Activated gamma-delta T cell treated with anti-CD3 and anti-CD28 coated beads, Interleukin-2, amount 50 U/mL, for 16 hours (primary cell): ENCODE results near the gene TNIK.

ENCODE experiments used
- DNase-seq: peaks from one replicate; pipeline ENCODE4 v3.0.0-alpha.2; 2020; ENCODE audit warnings: low read depth

TNIK gene

DNA sequence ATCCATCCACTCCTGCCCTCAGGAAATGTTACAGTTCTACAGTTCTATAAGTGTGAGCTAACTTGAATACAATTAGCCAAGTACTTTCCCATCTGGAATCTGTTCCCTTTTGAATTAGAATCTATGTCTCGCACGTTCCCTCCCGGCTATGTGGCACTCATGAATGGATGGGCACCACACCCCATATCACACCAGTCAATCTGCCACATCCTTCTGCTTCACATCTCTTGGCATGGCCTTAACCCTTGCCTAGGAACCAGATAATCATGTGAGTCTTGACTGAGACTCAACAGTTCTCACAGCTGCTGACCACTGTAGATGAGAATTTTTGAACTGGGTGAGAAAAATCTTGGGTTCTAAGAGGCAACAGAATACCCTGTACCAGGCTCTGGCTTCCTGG lies 180.2 kb downstream of the TNIK start:
- DNase-seq: no peak

DNA sequence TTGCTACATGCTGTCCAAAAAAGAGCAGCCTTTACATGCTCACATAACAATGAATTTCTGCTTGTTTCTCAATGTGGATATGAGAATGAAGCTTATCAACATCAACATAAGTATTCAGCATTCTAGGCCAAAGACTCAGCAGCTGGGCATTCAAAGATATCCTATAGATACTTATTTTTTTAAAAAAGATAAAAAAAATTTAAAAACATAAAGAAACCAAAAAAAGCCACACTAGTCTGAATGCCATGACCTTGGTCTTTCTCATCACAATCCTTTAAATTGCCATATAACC lies 182.0 kb downstream of the TNIK start:
- DNase-seq: no peak

DNA sequence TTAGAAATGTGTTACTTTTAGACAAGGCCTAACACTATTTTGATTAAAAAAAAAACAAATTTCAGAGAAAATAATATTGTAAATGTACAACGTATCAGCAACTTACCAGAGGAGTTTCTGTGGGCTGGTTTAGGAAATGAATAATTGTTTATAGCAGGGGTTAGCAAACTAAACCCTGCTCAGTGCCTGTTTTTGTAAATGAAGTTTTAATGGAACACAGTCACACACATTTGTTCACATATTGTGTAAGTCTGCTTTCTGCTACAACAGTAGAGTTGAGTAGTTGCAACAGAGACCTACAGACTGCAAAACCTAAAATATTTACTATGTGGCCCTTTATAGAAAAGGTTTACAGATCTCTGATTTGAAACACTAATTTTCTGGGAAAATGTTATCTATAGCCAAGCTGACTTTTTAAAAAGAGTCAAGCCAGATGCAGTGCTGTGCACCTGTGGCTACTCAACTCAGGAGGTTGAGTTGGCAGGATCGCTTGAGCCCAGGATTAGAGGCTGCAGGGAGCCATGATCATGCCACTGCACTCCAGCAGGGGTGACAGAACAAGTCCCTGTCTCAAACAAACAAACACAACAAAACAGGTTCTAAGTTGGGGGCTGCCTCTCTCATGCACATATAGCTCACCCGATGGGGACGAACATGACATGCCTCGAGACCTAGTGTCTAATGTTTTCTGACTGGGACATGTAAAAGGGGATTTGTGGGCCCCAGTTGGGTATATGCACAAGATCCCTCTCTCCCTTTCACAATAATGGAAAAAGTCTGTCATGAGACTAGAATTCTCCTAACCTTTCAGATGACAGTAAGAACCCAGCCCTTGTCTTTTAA lies 182.5 kb downstream of the TNIK start:
- no peak for DNase-seq

DNA sequence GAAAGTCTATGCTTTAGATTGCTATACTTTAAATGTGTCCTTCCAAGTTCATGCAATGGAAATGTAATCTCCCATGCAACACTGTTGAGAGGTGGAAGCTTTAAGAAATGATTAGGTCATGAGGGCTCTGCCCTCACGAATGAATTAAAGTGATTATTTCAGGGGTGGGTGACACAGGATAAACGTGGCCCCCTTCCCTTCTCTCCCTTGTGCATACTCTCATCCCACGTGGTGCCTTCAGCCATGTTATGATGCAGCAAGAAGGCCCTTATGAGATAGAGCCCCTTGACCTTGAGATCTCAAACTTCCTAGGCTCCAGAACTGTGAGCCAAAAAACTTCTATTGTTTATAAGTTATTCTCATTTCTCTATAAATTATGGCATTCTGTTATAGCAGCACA lies 183.3 kb downstream of the TNIK start:
- DNase-seq: no peak

DNA sequence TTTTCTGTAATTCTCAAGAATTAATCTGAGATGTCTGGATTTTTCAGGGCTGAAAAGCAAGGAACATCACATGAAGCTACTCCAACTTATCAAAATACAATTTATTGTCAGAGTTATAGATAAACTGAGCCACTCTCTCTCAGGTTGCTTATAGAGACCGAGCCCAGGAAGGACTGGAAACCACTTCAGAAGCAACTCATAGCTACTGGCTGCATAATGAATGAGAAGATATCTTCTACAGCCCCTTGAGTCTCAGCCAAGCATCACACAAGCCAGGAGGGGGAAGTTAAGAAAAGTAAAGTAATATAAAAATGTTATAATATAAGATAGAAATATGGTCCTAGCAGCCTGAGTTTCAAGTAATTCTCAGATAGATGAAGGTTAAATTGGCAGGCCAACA lies 186.0 kb downstream of the TNIK start:
- no peak for DNase-seq

DNA sequence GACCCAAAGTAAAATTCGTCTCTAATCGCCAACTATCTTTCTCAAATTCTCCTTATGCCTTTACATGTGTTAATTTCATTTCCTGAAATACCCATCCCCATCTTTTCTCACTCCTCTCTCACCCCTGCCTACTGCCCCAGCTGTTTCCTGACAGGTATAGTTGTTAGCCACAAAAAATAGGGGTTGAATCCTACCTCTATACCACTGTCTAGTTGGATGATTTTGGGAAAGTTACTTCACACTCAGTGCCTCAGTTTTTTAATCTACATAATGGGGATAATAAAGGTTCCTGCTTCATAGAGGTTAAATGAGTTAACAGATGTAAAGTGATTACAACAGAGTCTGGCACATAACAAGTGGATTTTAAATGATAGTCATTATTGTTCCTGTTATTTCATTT lies 189.7 kb downstream of the TNIK start:
- DNase-seq: no peak

DNA sequence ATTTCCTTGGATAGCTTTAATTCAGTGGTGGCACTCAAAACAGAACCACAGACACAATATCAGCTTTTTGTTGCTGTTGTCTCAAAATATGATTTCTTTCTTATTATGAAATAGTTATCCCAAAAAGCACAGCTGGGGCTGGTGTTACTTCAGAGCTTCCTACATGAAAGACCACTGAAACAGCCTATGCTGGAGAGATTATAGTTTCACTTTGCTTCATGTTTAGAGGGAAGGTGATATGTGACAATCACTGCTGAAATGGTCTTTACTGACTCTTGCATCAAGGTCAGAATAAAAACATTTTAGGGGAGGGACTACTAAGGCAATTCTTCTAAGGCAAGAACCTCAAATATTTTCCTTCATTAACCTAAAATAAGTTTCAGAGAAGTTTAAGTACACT lies 190.7 kb downstream of the TNIK start:
- no peak for DNase-seq

DNA sequence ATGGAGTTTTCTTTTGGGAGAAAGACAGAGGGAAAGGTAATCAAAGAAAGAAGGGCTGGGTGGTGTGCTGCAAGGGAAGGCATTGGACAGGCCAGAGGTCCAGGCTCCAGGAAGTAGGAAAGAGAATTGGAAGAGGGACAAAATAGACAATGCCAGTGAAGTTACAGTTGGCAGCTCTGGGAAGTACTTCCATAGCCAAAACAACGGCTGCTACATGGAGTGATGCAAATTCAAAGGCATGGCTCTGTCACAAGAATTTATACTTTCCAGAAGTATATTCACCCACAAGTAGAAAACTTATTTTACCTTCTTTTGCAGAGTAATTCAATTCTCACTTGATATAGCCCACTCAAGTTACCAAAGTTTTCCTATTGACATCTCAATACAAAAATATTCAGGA lies 191.5 kb downstream of the TNIK start:
- no peak for DNase-seq

DNA sequence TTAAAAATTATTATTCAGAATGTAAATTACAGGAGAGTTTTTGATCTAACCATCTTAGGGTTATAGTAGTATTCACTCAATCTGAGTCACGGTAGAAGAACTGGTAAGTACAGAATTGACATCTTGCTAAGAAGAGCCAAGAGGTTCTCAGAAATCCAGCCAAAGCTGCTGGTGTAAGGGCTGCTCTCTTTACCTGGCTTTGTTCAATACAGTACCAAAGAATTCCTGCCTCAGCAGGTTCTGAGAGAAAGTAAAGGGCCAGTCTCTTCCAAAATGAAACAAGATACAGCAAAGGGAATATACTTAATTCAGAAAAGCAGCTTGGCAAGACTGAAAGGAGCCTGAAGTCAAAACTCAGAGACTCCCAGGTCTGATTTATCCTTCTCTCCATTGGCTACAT lies 193.1 kb downstream of the TNIK start:
- DNase-seq: no peak

DNA sequence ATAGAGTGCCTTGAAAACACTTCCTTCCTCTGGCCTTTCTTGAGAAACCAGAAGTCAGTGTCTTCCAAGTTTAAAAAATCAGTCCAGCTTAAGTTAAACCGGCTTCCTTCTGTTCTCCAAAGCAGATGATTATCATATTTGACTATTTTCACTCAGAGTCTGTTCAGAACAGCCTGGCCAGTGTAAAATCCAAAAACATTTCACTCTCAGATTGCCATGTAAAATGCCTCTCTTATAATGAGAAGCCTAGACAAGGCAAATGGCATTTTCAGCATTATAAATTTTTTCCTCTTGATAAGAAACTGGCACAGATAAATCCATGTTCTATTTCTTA lies 193.5 kb downstream of the TNIK start:
- DNase-seq: no peak

DNA sequence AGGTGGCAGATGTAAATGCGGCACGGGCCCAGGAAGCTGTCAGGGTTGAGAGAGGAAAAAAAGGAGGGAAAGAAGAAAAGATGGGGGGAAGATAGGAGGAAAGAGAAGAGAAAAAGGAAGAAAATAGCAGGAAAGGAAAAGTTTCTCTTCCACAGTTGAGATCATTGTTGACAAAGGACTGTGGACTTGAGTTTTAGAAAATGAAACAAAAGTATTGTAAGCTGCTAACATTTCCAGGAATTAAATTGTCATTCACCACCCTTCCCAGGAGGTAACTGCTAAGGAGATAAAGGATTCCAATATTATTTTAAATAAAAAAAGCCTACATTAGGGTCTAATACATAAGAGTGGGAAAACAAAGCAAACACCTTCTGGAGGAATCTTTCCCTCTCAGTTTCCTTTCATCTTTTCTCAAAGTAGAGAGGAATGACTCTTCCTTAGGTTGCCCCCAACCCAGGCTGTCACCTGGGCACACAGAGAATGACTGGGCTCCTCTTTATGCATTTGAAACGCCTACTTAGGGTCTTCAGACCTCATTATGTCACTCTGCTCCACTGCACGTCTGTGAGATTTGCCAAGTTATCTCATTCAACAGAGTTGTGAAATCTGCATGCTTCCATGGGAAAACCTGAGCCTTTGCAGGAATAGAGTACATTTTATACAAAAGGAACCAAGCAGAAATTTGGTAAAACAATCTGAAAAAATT lies 194.0 kb downstream of the TNIK start:
- no peak for DNase-seq

DNA sequence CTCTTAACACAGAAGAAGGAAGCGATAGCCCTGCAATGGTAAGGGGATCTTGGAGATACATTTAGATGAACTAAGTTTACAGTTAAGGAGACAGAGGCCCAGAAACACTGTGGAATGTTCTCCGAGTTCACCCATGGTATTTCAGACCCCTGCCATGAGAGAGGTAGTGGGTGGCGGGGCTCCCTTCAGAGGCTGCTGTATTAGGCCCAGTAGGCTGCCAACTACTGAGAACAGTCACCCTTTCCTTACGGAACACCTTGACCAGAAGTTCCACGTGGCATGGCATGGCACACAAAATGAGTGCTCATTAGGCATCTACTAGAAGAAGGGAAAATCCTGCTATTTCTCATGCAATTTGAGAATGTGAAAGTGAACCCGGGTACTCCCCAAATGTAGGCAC lies 195.4 kb downstream of the TNIK start:
- DNase-seq: no peak

DNA sequence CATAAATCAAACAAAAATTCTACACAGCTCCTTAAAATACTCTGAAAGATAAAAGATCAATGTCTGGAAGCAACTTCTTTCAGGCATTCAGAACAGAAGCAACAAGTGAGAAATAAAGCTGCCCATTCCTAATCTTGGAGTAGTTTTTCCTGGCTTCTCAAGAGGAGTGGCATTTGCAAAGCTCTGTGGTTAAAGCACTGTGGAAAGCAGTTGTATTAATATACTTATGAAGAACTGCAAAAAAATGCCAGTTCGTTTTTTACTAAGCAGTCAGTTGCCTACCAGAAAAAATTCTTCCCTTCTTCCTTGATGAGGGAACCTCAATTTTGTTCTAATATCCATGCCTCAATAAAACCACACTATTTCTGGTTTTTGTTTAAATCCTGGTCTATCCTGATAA lies 197.8 kb downstream of the TNIK start:
- no peak for DNase-seq

DNA sequence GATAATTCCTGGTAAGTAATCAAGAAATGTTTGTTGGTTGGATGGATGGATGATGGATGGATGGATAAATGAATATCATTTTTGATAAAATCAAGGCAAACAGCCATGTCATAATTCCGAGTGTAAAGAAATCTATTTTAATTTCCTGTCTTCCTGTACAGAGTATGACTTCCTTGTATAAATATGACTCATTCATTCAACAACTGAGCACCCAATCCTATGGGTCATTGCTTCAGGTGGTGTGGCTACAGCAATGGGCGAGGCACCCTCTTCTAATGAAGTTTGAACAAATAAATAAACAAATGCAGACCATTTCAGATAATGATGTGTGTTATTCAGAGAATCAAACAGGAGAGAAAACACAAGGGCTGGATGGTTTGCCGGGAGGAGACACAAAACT lies 198.7 kb downstream of the TNIK start:
- DNase-seq: no peak

DNA sequence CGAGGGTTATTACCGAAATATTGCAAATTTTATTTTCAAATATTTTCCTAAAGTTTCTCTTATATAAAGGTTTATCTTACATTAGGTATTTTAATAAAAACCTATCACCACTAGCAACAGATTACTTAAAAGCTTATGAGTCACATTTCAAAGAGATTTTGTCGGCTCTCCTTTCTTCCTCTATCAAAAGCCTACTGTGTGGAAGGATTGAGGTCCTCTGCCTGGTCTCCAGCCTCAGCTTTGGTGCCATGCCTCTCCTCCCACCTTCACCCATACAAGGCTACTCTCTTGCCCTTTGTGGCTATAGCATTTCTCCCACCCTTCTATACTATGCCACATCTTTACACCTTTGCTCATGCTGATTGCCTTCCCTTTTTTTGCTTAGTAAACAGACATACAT lies 199.3 kb downstream of the TNIK start:
- DNase-seq: no peak

DNA sequence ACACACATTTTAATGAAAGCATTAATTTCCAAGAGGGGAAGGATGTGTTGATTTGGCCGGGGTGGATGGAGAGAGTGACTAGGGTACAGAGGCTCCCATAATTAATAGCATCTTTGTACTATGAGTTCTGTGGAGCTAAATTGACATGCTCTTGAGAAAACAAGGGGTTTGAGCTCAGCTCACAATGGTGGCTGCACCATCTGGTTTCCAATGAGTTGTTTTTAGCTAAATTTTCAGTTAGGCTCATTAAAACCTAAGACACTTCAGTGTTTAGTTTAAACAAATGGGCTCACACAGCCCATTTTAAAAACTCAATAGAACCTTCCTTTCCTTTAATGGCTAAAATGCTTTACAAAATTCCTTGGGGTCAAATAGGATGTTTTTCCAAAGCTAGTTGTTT lies 199.7 kb downstream of the TNIK start:
- DNase-seq: no peak

DNA sequence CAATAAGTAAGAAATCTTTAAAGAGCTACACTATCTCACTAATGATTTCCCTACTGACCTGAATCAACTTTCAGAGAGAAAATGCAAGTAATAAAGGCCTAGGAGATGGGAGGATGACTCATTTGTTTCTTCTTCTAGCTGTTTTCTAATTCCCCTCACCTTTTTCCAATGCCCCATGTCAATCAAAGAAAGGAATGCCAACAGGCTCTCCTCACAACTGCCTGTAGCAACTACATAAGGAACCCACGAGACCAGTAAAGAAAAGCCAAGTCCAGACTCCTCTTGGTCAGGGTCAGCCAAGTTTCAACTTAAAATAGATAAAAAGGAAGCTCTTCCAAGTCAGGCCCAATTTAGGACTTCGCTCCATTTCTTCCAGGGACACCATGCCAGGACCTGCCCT lies 201.9 kb downstream of the TNIK start:
- DNase-seq: no peak

DNA sequence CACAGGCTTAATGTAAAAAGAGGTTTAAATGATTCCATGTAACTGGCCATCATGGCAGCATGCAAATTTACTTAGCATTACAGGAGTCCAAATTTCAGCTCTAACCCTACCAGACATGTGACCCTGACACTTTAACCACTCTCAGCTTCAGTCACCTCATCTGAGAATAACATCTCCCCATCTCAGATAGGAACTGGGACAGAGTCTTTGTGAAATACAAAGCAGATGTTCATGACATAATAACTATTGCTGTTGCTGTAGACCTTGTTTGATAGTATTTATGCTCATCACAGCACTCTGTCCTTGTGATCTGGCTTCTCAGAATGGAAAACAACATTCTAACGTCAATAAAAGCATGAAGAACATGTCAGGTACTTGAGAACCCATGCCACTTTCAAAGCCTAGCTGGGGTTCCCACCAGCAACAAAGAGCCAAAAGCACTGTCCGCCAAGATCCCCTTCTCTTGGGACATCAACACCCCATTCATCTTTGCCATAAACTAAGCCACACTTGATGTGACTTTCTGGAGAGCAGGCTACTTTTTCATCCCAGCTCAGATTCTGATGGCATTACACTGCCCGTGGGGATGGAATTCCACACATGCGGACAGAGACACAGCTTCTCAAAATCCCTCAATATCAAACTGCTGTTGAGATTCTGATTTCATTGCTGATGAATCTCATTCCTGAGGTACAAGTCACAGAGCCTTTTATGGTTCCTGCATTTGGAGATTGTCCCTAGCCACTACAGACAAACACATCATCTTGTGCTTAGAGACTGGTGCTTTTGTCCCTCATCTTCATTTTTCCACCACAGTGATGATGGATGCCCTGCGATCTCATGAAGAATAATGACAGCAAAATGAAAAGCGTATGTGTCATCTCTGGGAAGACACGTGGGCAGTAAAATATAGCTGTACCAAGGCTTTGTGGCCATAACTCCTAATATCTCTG lies 202.7 kb downstream of the TNIK start:
- DNase-seq: no peak

DNA sequence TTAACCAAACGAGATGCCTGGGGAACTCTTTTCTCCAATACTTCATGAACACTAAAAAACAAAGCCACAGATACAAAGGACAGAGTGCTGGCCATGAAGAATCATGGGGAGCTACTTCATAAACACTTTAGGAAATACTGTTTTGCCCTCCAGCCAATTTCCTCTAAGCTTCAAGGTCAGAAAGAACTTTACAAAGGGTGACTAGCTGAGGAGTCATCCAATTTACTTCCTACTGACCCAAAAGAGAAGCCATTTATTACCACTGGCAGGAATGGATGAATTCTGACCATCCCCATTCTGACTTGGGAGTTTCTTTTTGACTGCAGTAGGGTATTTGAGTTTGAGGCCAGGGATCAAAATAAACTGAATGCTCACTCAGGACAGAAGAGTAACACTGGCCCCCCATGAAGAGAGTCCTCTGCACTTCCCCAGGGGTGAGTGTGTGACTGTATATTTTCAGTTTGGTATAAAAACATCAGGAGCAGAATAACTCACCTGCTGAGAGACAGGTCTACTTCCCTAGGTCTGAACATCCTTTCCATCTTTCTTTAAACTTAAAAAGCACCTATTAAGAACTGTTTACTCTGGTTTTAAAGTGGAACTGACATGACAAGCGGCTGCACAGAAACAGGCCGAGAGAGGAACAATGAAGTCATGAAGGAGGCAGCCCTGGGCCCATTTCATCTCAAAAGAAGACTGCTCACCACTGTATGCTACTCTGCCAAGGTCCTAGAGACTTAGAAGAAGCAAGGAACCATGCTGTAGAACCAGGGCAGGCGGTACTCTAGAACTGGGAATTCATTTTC lies 203.6 kb downstream of the TNIK start:
- no peak for DNase-seq

DNA sequence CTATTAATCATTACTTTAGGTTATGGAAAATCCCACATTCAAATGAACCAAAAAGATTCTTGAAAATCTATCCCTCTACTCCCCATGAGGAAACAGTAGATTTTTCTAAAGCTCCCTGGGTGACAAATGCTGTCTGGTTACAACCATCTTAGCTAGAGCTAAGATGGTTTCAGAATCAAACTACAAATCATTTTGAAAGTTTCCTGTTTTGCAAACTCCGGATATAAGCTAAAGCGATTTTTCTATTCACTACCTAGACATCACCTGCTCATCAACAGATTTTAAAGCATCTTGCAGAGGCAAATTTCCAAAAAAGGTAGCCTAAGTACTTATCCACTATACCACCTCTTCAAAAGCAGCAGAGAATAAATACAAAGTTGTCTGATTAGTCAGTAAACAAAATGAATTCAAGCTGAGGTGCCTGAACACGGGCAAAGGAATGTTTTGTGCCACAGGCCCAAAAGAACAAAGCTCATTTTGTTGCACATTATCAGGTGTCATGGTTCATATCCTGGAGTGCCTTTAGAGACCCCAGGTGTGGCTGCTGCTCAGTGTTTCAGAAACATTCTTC lies 204.9 kb downstream of the TNIK start:
- no peak for DNase-seq

DNA sequence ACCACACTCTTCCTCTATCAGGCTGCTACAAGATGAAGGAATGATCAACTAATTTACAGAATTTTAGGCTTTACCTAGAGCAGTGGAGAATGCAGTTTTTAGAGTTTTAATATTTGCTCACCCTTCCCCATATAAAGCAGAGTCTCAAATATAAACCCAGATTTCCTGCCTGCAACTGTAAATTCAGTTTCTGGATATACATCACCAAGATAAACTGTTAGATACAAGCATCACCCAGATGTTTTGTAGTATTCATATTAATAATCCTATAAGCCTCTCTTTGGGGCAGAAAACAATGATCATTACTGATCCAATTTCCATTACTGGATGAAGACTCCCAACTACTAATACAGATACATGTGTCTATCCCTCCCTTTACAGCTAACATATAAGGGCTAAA lies 205.9 kb downstream of the TNIK start:
- DNase-seq: no peak

DNA sequence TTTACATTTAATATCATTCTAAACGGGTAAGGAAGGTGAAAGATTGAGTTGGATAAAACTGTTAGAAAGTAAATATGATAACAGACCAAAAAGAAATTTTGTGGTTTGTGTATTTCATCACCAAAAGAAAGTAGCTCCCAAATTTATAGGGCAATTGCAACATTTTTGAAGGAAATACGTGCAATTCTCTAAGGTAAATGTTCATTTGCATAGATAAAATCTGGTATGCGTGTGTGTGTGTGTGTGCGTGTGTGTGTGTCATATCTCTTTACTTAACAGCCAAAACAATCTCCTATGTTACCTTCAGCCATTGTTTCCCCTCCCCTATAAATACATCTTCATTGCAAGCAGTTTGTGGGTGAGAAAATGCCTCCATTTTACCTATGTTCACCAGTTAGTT lies 208.4 kb downstream of the TNIK start:
- no peak for DNase-seq
